ENCODE data around the gene MRPL50. TPM values are rescaled to one million over a fixed set of nuclear protein-coding genes. Genes with fewer than 3 reads are reported as not detected.

MRPL50 gene
- total RNA-seq, 1 experiment from 2014 or later = 24.7 TPM

DNA sequence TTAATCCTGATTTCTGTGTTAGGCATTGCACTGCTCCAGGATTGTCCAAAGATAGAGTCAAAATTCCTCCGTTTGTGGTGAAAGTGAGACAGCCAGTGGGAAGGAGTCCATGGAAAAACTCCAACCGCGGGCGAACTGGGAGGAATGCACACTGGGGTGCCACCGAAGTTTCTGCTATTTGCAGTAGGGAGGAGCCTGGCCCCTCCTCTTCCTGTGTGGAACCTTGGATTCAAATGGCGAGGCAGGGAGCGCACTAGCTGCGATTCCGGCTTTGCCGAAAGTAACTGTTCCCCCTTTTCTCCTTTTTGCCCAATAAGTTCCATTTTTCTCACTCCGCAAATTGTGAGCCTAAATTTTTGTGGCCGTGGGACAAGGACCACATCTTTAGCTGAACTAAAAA is 22.9 kb downstream of the MRPL50 start:
- peak; percentile 62 for DNase-seq (ENCODE audit: low read depth)

DNA sequence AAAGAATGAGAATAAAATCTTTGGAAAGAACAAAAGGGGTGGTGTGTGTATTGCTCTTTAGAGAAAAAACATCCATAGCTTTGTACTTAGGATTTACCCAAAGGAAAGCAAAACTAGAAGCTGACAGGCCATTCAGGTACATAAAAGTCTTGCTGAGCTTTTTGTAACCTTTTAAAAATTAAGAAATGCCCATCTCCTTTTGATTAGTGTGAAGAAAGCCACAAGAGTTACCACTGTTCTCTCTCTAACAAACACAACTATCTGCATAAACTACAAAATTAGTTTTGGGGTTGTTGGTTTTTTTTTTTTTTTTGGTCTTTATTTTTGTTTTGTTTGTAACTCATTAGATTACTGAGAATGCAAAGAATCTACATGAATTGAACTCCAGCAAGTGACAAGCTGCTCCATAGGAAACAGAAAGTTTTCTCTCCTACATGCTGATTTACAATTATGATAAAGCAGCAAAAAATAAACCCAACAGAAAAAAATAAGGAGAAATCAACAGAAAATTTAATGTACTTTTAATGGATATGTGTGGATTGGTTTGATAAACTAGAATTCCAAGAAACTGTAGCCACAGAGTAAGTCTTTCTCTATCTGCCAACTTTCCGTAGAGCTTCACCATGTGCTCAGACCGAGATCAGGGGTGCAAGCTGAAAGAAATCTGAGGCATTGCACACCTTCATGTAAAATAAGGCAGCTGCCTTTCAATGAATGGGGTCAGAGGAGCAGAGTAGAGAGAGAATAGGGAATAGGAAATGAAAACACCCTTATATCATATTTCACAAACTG is 25.9 kb downstream of the MRPL50 start:
- DNase-seq (ENCODE audit: low read depth) = no peak

DNA sequence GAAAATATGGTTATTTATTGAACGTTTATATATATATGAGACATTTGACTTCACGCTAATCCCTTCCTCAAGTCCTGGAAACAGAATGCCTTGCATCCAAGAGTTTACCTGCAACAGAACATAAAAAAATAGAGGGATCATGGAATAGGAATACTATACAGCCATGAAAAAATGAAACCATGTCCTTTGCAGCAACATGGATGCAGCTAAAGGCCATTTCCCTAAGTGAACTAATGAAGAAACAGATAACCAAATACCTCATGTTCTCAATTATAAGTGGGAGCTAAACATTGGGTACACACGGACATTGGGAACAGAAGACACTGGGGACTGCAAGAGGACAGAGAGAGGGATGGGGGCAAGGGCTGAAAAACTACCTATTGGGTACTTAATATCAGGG is 26.6 kb downstream of the MRPL50 start:
- DNase-seq (ENCODE audit: low read depth) = no peak

DNA sequence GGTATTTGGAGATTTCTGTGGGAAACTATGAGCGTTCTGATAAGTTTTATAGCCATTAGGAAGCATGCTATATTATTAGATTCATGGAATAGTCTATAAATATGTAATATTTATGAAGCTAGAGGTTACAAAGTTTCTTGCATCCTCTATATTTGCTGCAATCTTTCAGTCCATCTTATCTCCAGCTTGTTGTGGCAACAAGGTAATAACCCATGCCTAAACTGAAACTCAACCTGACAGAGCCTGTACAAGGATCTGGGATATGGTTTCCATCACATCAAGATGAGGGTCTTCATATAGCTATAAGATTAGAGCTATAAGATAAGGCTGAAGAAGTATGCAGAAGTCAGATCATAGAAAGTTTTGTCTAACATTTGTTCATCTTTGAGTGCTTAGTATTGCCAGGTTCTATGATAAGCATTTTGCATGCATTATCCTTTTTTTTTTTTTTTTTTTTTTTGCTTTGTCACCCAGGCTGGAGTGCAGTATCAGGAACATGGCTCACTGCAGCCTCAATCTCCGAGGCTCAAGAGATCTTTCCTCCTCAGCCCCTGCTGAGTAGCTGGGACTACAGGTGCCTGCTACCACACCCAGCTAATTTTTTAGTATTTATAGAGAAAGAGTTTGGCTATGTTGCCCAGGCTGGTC is 28.4 kb downstream of the MRPL50 start:
- no peak for DNase-seq (ENCODE audit: low read depth)

DNA sequence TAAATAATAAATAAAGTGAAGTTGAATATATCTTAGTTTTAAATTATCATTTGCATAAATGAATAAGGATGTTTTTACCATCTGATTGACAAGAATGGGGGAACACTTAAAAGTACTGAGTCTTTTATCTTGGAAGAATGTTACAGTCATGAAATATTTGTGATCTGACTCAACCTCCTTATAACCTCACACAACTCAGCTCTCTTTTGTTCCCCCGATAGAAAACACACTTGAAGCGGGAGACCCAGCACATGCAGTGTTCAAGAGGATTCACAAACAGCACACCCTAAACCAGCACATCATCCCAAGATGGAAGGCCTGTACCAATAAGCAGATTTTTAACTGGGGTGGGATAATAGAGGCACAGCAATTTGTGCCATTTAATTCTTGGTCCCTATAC is 29.1 kb downstream of the MRPL50 start:
- DNase-seq (ENCODE audit: low read depth) = peak; percentile 66

DNA sequence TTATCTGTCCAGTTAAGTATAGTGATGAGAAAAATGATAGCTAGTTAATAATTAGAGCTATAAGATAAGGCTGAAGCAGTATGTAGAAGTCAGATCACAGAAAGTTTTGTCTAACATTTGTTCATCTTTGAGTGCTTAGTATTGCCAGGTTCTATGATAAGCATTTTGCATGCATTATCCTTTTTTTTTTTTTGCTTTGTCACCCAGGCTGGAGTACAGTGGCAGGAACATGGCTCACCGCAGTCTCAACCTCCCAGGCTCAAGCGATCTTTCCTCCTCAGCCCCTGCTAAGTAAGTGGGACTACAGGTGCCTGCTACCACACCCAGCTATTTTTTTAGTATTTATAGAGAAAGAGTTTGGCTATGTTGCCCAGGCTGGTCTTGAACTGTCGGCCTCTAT is 31.1 kb downstream of the MRPL50 start:
- DNase-seq (ENCODE audit: low read depth) = no peak

DNA sequence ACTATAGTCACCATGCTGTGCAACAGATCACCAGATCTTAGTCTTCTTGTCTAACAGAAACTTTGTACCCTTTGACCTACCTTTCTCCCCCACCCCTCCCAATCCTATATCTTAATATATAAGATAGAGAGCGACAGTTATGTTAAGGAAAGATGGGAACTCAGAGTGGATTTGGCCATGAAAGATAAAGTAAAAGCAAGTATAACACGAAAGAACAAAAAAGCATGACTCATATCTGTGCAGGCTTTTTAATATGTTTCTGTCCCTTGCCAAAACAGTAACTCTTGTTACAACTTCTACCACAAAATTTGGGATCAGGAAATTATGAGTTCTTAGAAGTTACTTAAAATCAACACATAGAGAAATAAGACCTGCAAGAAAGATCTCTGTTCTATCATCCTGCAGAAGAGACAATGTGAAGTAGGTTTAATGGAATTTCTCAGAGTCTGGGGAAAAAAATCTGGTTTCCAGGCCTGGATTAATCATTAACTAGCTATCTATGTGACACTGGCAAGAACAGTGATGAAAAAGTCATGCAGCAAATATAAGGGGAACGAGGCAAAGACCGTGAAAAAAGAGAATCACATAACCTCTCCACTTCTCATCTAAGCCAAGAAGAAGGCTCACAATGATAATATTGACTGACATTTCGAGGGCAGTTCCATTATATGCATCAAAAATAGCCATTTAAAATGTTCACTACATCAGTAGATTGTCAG is 32.2 kb downstream of the MRPL50 start:
- DNase-seq (ENCODE audit: low read depth) = no peak

DNA sequence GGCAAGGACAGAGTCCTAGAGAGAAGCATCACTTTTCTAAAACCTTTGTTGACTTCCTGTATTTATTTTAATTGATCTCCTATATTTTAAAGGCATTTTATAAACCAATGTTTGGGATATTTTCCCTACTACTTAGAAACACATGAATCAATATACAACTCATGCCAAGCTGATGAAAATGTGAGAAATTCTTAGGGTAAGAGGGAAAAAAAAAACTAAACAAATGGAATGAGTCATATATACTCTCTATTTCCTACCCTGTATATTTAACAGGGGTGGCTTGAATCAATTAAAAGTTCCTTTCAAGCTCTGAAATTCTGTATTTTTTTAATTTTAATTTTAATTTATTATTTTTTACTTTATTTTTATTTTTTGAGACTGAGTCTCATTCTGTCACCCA is 33.2 kb downstream of the MRPL50 start:
- no peak for DNase-seq (ENCODE audit: low read depth)

DNA sequence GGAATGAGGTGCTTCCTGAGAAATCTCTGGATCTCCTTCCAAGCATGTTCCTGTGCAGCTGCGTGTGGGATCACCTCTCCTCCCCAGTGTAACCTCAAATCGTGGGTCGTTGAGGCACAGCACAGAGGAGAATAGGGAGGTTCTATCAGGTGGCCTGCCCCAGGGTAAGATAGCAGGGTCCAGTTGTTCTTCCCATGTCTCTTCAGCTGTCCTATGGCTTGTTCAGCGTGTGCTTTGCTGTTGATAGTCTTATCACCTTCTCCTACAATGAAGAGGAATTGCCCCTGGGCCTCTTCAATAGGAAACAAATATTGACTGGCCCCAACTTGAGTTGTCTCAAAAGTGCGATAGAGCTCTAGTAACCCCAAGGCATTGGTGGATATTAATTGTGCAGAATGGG is 36.0 kb downstream of the MRPL50 start:
- no peak for DNase-seq (ENCODE audit: low read depth)

DNA sequence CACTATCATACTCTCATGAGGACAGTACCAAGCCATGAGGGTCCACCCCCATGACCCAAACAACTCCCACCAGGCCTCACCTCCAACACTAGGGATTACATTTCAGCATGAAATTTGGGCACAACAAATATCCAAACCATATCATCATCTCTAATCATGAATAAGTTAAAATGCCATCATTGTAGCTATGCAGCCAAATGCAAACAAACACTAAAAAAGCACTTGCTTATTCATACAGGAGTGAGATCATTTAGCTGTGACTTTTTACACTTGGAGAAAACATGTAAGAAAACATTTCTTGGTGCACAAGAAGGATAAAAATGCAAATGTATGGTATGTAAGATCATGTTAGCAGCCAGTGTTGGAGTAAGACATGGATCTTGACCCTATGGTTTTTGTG is 37.8 kb downstream of the MRPL50 start:
- DNase-seq (ENCODE audit: low read depth) = no peak

DNA sequence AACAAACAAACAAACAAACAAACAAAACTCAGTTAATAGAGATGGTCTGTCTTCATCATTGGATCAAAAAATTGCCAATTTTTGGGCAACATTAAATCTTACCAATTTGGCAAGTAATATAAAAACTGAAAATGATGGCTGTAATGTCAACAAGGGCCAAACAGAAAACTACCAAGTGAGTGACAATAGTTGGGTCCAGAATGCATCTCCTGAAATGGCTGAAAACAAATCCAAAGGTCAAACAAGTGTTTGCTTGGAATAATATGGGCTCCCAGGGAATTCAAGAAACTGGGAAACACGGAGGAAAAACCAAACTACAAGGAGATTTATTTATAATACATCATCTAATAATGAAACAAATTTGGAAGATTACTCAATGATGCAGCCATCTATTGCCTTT is 38.7 kb downstream of the MRPL50 start:
- no peak for DNase-seq (ENCODE audit: low read depth)

DNA sequence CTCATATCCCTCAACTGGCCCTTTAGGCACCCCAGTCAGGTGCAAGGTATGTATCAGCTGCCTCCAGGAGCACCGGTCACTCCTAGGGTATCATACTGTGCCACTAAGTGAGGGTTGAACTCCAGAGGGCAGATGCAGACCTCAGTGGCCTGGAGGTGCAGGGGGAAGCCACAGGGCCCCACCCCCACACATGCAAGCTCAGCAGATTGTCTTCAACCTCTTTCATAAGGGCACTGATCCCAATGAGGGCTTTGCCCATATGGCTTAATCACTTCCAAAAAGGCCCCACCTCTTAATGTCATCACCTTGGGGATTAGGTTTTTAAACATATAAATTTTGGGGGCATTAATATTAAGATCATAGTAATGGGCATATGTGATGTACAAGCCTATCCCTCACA is 41.8 kb downstream of the MRPL50 start:
- DNase-seq (ENCODE audit: low read depth) = no peak

DNA sequence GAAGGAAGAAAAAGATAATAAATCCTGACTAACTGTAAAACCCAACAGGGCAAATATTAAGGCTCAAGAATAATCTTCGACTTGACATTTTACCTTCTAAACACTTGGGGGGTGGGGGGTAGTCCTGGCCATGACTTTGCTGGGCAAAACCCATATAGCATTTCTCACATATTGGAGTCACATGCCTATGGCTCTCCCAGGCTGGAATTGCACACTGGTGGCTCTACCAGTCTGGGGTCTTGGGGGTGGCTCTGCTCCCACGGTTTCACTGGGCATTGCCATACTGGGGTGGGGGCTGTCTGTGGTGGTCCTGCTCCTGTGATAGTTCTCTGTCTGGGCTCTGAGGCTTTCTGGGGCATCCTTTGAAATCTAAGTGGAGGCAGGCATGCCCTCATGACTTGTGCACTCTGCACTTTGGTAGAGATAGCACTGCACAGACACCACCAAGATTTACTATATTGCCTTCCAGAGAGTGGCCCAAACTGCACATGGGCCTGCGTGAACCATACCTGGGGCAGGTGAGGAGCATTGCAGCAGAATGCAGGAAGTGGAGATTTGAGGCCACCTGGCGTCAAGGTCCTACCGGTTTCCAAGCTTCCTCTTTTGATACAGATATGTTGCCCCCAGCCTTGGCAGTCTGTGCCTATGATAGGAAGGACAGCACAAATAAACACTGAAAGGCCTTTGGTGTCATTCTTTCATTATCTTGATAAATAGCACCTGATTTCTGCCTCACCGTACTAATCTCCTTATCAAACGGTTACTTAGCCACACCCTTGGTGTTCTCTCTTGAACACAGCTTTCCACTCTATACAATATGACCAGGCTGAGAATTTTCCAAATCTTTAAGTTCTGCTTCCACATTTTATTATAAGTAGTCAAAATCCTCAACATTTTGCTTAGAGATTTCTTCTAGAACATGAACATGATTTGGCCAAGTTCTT is 43.4 kb downstream of the MRPL50 start:
- no peak for DNase-seq (ENCODE audit: low read depth)

DNA sequence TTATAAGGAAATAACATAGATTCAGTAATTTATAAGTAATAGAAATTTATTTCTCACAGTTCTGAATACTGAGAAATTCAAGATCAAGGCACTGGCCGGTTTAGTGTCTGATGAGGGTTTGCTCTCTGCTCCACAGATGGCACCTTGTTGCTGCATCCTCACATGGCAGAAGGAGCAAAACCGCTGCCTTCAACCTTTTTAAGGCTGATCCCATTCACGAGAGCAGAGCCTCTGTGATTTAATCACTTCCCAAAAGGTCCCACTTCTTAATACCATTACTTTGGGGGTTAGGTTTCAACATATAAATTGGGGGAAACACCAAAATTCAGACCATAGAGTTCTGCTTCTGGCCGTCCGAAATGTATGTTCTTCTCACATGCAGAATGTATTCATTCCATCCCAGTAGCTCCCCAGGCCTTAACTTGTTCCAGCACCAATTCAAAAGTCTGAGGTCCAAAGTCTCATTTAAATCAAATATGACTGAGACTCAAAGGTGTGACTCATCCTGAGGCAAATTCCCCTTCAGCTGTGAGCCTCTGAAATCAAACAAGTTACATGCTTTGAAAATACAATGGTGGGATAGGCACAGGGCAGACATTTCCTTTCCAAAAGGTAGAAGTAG is 44.2 kb downstream of the MRPL50 start:
- DNase-seq (ENCODE audit: low read depth) = peak; percentile 30

DNA sequence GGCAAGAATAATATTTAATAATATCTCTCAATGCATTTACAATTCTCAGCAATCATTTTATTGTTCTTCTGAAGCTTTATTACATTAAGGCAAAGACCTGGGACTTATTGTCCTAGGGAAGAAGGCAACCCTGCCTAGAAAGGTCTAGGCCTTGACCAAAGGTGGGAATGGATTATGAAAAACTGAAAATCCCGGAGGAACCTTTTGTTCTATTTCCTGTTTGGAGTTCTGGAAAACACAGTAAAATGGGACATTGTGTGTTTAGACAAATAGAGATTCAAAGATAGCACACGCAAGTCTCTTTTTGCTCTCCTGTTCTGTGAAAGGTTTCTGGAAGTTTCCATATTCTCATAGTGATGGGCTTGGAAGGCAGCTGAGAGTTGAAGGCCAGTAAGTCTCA is 44.7 kb downstream of the MRPL50 start:
- DNase-seq (ENCODE audit: low read depth) = no peak

DNA sequence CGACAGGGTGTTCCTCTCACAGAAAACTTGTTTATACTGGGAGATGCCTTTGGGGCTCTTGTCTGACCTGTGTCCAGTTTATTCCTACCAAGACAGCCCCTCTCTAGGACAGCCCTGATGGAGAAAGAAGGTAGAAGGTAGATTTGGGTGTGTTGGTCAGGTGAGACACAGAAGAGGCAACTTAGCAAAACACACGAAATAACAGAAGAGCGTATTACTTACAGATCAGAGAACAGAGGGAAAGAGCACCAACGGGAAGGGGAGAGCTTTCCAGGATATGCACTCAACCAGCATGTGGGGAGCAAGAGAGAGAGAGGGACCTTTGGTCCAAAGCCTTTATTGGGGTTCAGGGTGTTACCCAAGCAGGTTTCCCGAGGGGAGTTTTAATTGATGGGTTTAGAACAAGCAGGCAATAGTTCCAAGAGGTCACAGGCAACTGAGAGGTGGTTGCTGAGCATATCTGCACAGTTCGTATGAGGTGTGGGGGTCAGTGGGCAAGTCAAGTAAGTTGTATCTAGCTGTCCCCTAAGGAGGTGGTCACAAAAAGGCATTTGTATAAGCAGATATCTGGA is 45.4 kb downstream of the MRPL50 start:
- no peak for DNase-seq (ENCODE audit: low read depth)

DNA sequence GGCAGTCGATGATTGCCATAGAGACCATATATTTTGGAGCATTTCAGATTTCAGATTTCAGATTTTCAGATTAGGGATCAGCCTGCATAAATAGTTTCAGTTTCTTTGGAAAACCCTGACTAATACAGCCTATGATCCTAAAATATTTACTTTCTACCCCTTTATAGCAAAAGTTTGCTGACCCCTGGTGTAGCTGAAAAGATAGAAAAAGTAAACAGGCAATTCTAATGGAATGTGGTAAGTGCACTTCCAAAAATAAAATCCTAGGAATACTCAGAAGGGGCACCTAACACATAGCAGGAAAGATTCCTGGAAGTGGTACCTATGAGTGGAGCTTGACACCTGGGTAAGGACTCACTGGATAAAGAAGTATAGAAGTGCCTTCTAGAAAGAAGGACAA is 48.1 kb downstream of the MRPL50 start:
- DNase-seq (ENCODE audit: low read depth) = no peak

DNA sequence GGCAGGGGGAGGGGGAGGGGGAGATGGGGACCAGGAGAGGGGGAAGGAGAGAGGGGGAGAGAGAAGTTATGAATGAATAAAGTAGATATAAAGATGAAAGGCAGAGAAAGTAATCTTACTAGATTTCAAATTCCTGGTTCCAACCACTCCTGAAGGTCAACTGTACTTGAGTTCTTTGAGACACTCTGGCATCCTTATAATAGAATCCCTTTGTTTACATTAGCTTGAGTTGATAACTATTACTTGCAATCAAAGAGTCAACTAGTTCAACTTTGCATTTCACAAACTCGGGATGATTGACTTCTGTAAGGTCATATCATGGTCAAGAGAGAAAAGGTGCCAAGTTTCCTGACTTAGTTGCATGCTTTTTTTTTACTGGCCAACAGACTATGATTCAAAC is 55.8 kb downstream of the MRPL50 start:
- DNase-seq (ENCODE audit: low read depth) = no peak

DNA sequence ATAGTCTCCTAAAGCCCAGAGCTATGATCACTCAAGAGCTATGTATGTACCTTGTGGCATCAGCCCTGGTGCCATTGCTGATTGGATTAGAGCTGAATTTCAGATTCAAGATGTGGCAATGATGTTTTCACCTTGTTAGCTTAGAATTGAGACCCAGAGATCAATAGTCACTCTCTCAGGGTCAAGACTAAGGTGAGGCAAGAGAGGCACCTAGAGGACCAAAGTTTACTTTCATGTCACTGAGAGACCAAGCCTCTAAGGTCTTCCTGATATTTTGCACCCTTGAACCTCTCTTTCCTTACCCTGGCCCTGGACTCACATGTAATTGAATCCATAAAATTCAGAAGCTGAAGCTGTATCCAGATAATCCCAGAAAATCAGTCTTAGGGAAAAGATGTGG is 56.5 kb downstream of the MRPL50 start:
- no peak for DNase-seq (ENCODE audit: low read depth)
